NCI-H2107 treated with DMSO at 0.1 percent for 48 hours (cell line): ENCODE data around the gene RASL10A.

Experiments used
- DNase-seq: peaks from one replicate; lab custom pipeline; 2025; ENCODE audit not compliant: unreplicated experiment; lab: John Stamatoyannopoulos, UW

The RASL10A gene

GRCh38 chr22:29270475-29271271, 44.8 kb downstream of the RASL10A start:
- DNase-seq, result no peak

- DNase-seq, result no peak
These were observed 45.6 kb downstream of the RASL10A start for GRCh38 chr22:29269731-29270474.

- DNase-seq, result no peak
These were observed 46.3 kb downstream of the RASL10A start for GRCh38 chr22:29269230-29269604.

GRCh38 chr22:29268511-29269229, 46.8 kb downstream of the RASL10A start:
- no peak for DNase-seq

GRCh38 chr22:29267858-29268510, 47.5 kb downstream of the RASL10A start, which contains the start of the genes EWSR1 and RHBDD3:
TSS of gene EWSR1 (plus strand) at chr22:29268268. CDS start at chr22:29268337, 69 bp downstream.
TSS of gene RHBDD3 (minus strand) at chr22:29267981. CDS start at chr22:29265626, 2,355 bp downstream.
- peak; percentile 72 for DNase-seq

- DNase-seq, result no peak
These were observed 48.0 kb downstream of the RASL10A start for GRCh38 chr22:29267462-29267857.

GRCh38 chr22:29266564-29267461, 48.7 kb downstream of the RASL10A start:
- DNase-seq, result no peak

GRCh38 chr22:29265929-29266328, 49.6 kb downstream of the RASL10A start:
- DNase-seq, result no peak

GRCh38 chr22:29265305-29265704, 50.2 kb downstream of the RASL10A start:
- no peak for DNase-seq

GRCh38 chr22:29263791-29264276, 51.7 kb downstream of the RASL10A start:
- no peak for DNase-seq
